Calu3 (cell line): Measurements from ENCODE around the gene CHRND. TPM values are rescaled to one million over a fixed set of nuclear protein-coding genes. Genes with fewer than 3 reads are reported as not detected.

Source experiments
- BruUV-seq: library from RNA; stranded (reverse); fragments of 400-500 nt; replicated peaks from 2 replicates; lab custom pipeline; 2021; lab: Mats Ljungman, UMichigan
- CTCF ChIA-PET: fragments of 300-600 bp; sonication (Branson Sonifier 250); formaldehyde crosslinking; loops from one replicate; lab custom pipeline; 2022; ENCODE audit warnings: antibody characterized with exemption; lab: Charles Lee
- DNase-seq: peaks from one replicate; pipeline ENCODE4 v3.0.0; 2022
- H3K27ac Mint-ChIP-seq: one replicate; pipeline ENCODE4 v1.8.0; 2022; ENCODE audit warnings: mixed read lengths; ENCODE audit not compliant: unreplicated experiment
- H3K27me3 Mint-ChIP-seq: one replicate; pipeline ENCODE4 v1.8.0; 2022; ENCODE audit warnings: mixed read lengths; ENCODE audit not compliant: unreplicated experiment
- H3K36me3 Mint-ChIP-seq: one replicate; pipeline ENCODE4 v1.8.0; 2022; ENCODE audit warnings: mild to moderate bottlenecking, moderate library complexity, mixed read lengths; ENCODE audit not compliant: insufficient read depth, unreplicated experiment
- H3K4me1 Mint-ChIP-seq: one replicate; pipeline ENCODE4 v1.8.0; 2022; ENCODE audit warnings: mild to moderate bottlenecking, low read depth, mixed read lengths; ENCODE audit not compliant: unreplicated experiment
- H3K4me3 Mint-ChIP-seq: one replicate; pipeline ENCODE4 v1.8.0; 2022; ENCODE audit warnings: mild to moderate bottlenecking, low read depth, moderate library complexity, mixed read lengths; ENCODE audit not compliant: unreplicated experiment
- H3K9me3 Mint-ChIP-seq: one replicate; pipeline ENCODE4 v1.8.0; 2022; ENCODE audit warnings: low read depth, mixed read lengths; ENCODE audit not compliant: unreplicated experiment
- CTCF ChIP-seq: fragments of 200-600 bp; IDR thresholded peaks from one replicate; pipeline ENCODE4 v1.8.0; 2022; ENCODE audit warnings: antibody characterized with exemption; ENCODE audit not compliant: unreplicated experiment
- intact Hi-C: fragments of 100-400 bp; cut with micrococcal nuclease; formaldehyde crosslinking; loops from one replicate; pipeline ENCODE4 v1.10.0; 2022; ENCODE audit not compliant: unreplicated experiment
- total RNA-seq: library from RNA; stranded (reverse); gene quantifications from 2 replicates; pipeline ENCODE4 v1.2.3, GENCODE V29; 2022

Gene CHRND
- total RNA-seq, 1 experiment from 2014 or later, result not detected

DNA sequence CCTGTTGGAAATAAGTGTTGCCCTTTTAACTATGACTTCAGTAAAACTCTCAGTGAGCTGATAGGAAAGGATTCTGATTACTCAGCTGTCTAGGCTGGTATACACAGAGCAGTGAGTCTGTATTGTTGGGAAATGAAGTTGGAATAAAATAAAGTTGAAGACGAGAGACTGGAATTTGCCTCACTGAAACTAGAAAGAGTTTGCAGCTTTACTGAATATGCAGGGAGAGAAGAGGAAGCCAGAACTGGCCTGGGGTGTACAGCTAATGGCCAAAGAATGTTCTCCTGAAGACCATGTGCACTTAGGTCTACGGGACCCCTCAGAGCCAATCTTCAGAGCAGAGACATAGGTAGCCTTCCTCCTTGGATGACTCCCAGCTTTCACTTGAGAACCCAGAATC lies 51.0 kb downstream of the CHRND start:
- BruUV-seq, result no TSS peak
- H3K36me3 Mint-ChIP-seq, result peaks cover 15% of the 10 kb centered on the region
- H3K27ac Mint-ChIP-seq, result no peak overlapping the region
- TF ChIP-seq CTCF, result no peak
- DNase-seq, result no peak
- peaks cover 54% of the 10 kb centered on the region for H3K4me1 Mint-ChIP-seq
- CTCF ChIA-PET, result no interaction called here
- no peaks in the 10 kb centered on the region for H3K27me3 Mint-ChIP-seq
- no peak overlapping the region for H3K4me3 Mint-ChIP-seq
- intact Hi-C loops, result no loop called here
- no peaks in the 10 kb centered on the region for H3K9me3 Mint-ChIP-seq

- CTCF ChIA-PET, result no interaction called here
- no peak for TF ChIP-seq CTCF
- Mint-ChIP-seq H3K4me1 (peaks cover 50% of the 10 kb centered on the region), H3K27me3 (no peaks in the 10 kb centered on the region), H3K27ac (no peak overlapping the region), H3K36me3 (peaks cover 18% of the 10 kb centered on the region), H3K4me3 (no peak overlapping the region), H3K9me3 (no peaks in the 10 kb centered on the region)
- DNase-seq, result no peak
- intact Hi-C loops, result no loop called here
- no TSS peak for BruUV-seq
Measured at GRCh38 chr2:232577841-232578240, 51.9 kb downstream of the CHRND start.

- no peak for TF ChIP-seq CTCF
- no TSS peak for BruUV-seq
- DNase-seq, result no peak
- H3K27me3 Mint-ChIP-seq, result no peaks in the 10 kb centered on the region
- no peak overlapping the region for H3K4me3 Mint-ChIP-seq
- intact Hi-C loops, result no loop called here
- CTCF ChIA-PET, result no interaction called here
- peaks cover 42% of the 10 kb centered on the region for H3K4me1 Mint-ChIP-seq
- H3K9me3 Mint-ChIP-seq, result no peaks in the 10 kb centered on the region
- H3K36me3 Mint-ChIP-seq, result peaks cover 14% of the 10 kb centered on the region
- H3K27ac Mint-ChIP-seq, result no peak overlapping the region
Measured at GRCh38 chr2:232578626-232579025, 52.7 kb downstream of the CHRND start.

DNA sequence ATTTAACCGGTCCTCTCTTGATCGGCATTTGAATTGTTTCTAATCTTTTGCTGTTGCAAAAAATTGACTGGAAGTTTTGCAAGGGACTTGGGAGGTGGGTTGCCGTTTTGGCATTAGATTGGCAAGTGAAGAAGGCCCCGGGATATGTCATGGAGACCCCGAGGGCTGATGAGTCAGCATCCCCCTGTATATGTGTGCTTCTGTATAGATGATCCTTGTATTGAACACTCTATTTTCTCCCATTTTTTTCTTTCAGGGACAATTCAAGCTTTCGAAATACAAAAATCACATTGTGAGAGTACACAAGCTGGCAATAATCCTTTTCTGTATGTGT lies 54.7 kb downstream of the CHRND start:
- Mint-ChIP-seq H3K9me3 (no peaks in the 10 kb centered on the region), H3K36me3 (peaks cover 5% of the 10 kb centered on the region), H3K4me3 (no peak overlapping the region), H3K27me3 (no peaks in the 10 kb centered on the region), H3K27ac (no peak overlapping the region), H3K4me1 (peaks cover 30% of the 10 kb centered on the region)
- no peak for DNase-seq
- no TSS peak for BruUV-seq
- no peak for TF ChIP-seq CTCF
- CTCF ChIA-PET, result interaction anchor here (0.5 to 1.6 kb wide), 9 partner anchors 10 to 1055 kb away, joined by 3 to 8 read pairs (median 4); no protein-coding TSS in a partner anchor
- intact Hi-C loops, result no loop called here
